Measurements from ENCODE around the gene TSEN2.
"Not testable (repeated sequence)": the region's sequence is repeated elsewhere in the genome, so short reads cannot be mapped to it uniquely, and the experiment has no call there.

TSEN2 gene

GRCh38 chr3:12518261-12519028, 34.2 kb downstream of the TSEN2 start:
- DNase-seq = no peak
- in situ Hi-C loops (cut with MboI; ENCODE audit: low pct_unique_long_range_greater_than_20kb, low sequenced_read_pairs) = no loop called here

GRCh38 chr3:12521010-12521409, 36.7 kb downstream of the TSEN2 start:
- in situ Hi-C loops (cut with MboI; ENCODE audit: low pct_unique_long_range_greater_than_20kb, low sequenced_read_pairs) = no loop called here
- DNase-seq = no peak

GRCh38 chr3:12522721-12523120, 38.4 kb downstream of the TSEN2 start:
- in situ Hi-C loops (cut with MboI; ENCODE audit: low pct_unique_long_range_greater_than_20kb, low sequenced_read_pairs) = no loop called here
- DNase-seq = no peak

GRCh38 chr3:12527757-12528143, 43.5 kb downstream of the TSEN2 start:
- in situ Hi-C loops (cut with MboI; ENCODE audit: low pct_unique_long_range_greater_than_20kb, low sequenced_read_pairs) = no loop called here
- DNase-seq = no peak

GRCh38 chr3:12532182-12532581, 47.9 kb downstream of the TSEN2 start:
- in situ Hi-C loops (cut with MboI; ENCODE audit: low pct_unique_long_range_greater_than_20kb, low sequenced_read_pairs) = no loop called here
- no peak for DNase-seq

- in situ Hi-C loops (cut with MboI; ENCODE audit: low pct_unique_long_range_greater_than_20kb, low sequenced_read_pairs) = no loop called here
- DNase-seq = no peak
Measured at GRCh38 chr3:12536423-12536822, 52.1 kb downstream of the TSEN2 start.

GRCh38 chr3:12541625-12542024, 57.3 kb downstream of the TSEN2 start:
- in situ Hi-C loops (cut with MboI; ENCODE audit: low pct_unique_long_range_greater_than_20kb, low sequenced_read_pairs) = no loop called here
- DNase-seq = no peak

- in situ Hi-C loops (cut with MboI; ENCODE audit: low pct_unique_long_range_greater_than_20kb, low sequenced_read_pairs); DNase-seq: not testable (repeated sequence)
Measured at GRCh38 chr3:12543497-12543896, 59.2 kb downstream of the TSEN2 start.

GRCh38 chr3:12544652-12545472, 60.6 kb downstream of the TSEN2 start:
- in situ Hi-C loops (cut with MboI; ENCODE audit: low pct_unique_long_range_greater_than_20kb, low sequenced_read_pairs) = no loop called here
- no peak for DNase-seq

GRCh38 chr3:12545473-12545791, 61.2 kb downstream of the TSEN2 start, which contains the start of gene MKRN2OS:
Gene MKRN2OS, minus strand, starts transcription at chr3:12545499. Its CDS starts 35 bp downstream, at chr3:12545464.
- in situ Hi-C loops (cut with MboI; ENCODE audit: low pct_unique_long_range_greater_than_20kb, low sequenced_read_pairs) = no loop called here
- DNase-seq = no peak

GRCh38 chr3:12549971-12550760, 65.9 kb downstream of the TSEN2 start:
- in situ Hi-C loops (cut with MboI; ENCODE audit: low pct_unique_long_range_greater_than_20kb, low sequenced_read_pairs) = no loop called here
- no peak for DNase-seq

GRCh38 chr3:12553921-12554391, 69.7 kb downstream of the TSEN2 start:
- in situ Hi-C loops (cut with MboI; ENCODE audit: low pct_unique_long_range_greater_than_20kb, low sequenced_read_pairs) = no loop called here
- DNase-seq = peak; percentile 62

- in situ Hi-C loops (cut with MboI; ENCODE audit: low pct_unique_long_range_greater_than_20kb, low sequenced_read_pairs) = no loop called here
- no peak for DNase-seq
Measured at GRCh38 chr3:12556314-12556689, 72.0 kb downstream of the TSEN2 start.

- in situ Hi-C loops (cut with MboI; ENCODE audit: low pct_unique_long_range_greater_than_20kb, low sequenced_read_pairs) = no loop called here
- peak; percentile 90 for DNase-seq
Measured at GRCh38 chr3:12556690-12557472, 72.6 kb downstream of the TSEN2 start, which contains the start of gene MKRN2. Gene MKRN2, plus strand, starts transcription at chr3:12557087. Its CDS starts 64 bp downstream, at chr3:12557151.

- DNase-seq = peak; percentile 41
- in situ Hi-C loops (cut with MboI; ENCODE audit: low pct_unique_long_range_greater_than_20kb, low sequenced_read_pairs) = no loop called here
Measured at GRCh38 chr3:12557473-12558100, 73.3 kb downstream of the TSEN2 start.

- DNase-seq = no peak
- in situ Hi-C loops (cut with MboI; ENCODE audit: low pct_unique_long_range_greater_than_20kb, low sequenced_read_pairs) = no loop called here
Measured at GRCh38 chr3:12558706-12559105, 74.4 kb downstream of the TSEN2 start.

GRCh38 chr3:12559520-12559919, 75.2 kb downstream of the TSEN2 start:
- DNase-seq = no peak
- in situ Hi-C loops (cut with MboI; ENCODE audit: low pct_unique_long_range_greater_than_20kb, low sequenced_read_pairs) = no loop called here

- DNase-seq = no peak
- in situ Hi-C loops (cut with MboI; ENCODE audit: low pct_unique_long_range_greater_than_20kb, low sequenced_read_pairs) = no loop called here
Measured at GRCh38 chr3:12560505-12561190, 76.4 kb downstream of the TSEN2 start.

All from KBM-7 (cell line).